ENCODE measurements around the gene RRP7A.

DNA sequence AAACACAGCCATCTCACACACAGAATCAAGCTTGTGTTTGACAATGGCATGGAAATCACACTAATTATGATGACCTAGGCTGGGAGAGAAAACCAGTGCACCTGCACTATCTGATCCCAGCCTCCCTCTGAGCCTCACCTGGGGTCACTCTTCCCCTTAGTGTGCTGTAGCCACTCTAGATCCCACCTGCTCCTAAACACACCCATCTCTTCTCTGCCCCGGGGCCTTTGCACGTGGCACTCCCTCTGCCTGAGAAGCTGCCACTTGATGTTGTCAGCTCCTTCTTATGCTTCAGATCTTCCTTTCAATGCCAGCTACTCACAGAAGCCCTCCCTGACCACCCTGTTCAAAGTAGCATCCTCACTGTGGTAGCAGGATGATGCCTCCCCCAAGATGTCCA, 44.5 kb downstream of the RRP7A start:
- TF ChIP-seq, protein P1, sequence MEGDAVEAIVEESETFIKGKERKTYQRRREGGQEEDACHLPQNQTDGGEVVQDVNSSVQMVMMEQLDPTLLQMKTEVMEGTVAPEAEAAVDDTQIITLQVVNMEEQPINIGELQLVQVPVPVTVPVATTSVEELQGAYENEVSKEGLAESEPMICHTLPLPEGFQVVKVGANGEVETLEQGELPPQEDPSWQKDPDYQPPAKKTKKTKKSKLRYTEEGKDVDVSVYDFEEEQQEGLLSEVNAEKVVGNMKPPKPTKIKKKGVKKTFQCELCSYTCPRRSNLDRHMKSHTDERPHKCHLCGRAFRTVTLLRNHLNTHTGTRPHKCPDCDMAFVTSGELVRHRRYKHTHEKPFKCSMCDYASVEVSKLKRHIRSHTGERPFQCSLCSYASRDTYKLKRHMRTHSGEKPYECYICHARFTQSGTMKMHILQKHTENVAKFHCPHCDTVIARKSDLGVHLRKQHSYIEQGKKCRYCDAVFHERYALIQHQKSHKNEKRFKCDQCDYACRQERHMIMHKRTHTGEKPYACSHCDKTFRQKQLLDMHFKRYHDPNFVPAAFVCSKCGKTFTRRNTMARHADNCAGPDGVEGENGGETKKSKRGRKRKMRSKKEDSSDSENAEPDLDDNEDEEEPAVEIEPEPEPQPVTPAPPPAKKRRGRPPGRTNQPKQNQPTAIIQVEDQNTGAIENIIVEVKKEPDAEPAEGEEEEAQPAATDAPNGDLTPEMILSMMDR (IDR thresholded peaks at IDR 0.05), result no peak
- no peak for TF ChIP-seq POLR2A (IDR thresholded peaks at IDR 0.05)

Data from breast epithelium (tissue), 3 donors.